ENCODE results near the gene CD151.

- TF ChIP-seq CTCF (optimal IDR thresholded peaks at IDR 0.05 in 1 of 3, IDR thresholded peaks at IDR 0.05 in 1 of 3, conservative IDR thresholded peaks at IDR 0.05 in 1 of 3; ENCODE audit: extremely low read depth in 1 of 3, insufficient read depth in 2 of 3, low read length in 3 of 3) (no peak), EZH2 (IDR thresholded peaks at IDR 0.05; ENCODE audit: low read length) (no peak)
Measured at GRCh38 chr11:870418-870817, 37.7 kb downstream of the CD151 start.
